OCI-LY1 (cell line): ENCODE results near the gene PHKA2.

Experiments
- CTCF ChIP-seq: fragments of 200-600 bp; sonication (generic), shearing (Covaris generic); IDR thresholded peaks from 2 replicates; pipeline ENCODE4 v1.5.1; 2017; ENCODE audit warnings: mild to moderate bottlenecking, antibody characterized with exemption, low read length, moderate library complexity, mixed read lengths
- EZH2 ChIP-seq: fragments of 200-600 bp; sonication (generic), shearing (Covaris generic); IDR thresholded peaks from 2 replicates; pipeline ENCODE4 v1.8.0; 2017; ENCODE audit warnings: borderline replicate concordance, mixed run types, mild to moderate bottlenecking, antibody characterized with exemption, low read length, moderate library complexity, mixed read lengths

DNA sequence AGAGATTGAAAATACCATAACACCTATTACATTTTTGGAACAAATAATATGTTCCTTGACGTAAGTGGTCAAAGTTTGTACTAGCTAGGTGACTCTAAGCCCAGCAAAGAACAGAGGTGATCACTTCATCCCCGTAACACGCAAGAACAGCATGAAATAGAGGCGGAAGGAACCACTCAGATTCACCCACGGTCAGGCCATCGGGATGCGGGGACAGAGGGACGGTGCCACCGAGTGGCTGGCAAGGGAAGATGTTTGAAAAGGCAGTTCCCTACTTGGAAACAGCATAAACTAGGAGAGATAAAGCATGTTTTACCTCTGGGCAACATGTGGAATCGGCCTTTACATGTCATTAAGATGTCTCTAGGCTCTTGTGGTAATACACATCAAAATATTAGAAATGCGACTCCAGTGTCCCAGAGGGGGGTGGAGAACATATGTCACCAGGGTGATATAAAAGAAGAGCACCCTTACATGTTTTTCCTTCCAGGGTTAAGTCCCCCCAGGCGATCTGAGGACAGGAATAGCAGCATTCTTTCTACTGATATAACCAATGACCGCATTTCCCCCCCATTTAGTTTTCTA, 84.0 kb downstream of the PHKA2 start:
- TF ChIP-seq CTCF (no peak), EZH2 (no peak)
